Endothelial cell of umbilical vein (primary cell): ENCODE data around the gene RHOC.

Source experiments
- CTCF ChIP-seq, 2 donors: IDR thresholded peaks; 1 replicate in 1 of 2; 2 replicates in 1 of 2; pipeline ENCODE4 v1.5.1; 2011; ENCODE audit warnings: low read length in 2 of 2, mild to moderate bottlenecking in 2 of 2, moderate library complexity in 2 of 2, control low read depth in 1 of 2, inconsistent platforms in 1 of 2, low read depth in 1 of 2; ENCODE audit not compliant: insufficient read depth in 1 of 2; ENCODE audit errors: extremely low read depth in 1 of 2
- EZH2 ChIP-seq: IDR thresholded peaks from 2 replicates; pipeline ENCODE4 v1.6.1; 2012; ENCODE audit warnings: borderline replicate concordance, low read depth, mild to moderate bottlenecking, moderate library complexity, low read length, inconsistent platforms; ENCODE audit not compliant: severe bottlenecking
- FOS ChIP-seq: IDR thresholded peaks from 2 replicates; pipeline ENCODE4 v1.6.1; 2011; ENCODE audit warnings: mild to moderate bottlenecking, low read length, moderate library complexity, borderline replicate concordance; ENCODE audit not compliant: insufficient read depth
- GATA2 ChIP-seq: IDR thresholded peaks from 2 replicates; pipeline ENCODE4 v1.7.0; 2011; ENCODE audit warnings: low read depth, mild to moderate bottlenecking, moderate library complexity, mixed read lengths, low read length; ENCODE audit not compliant: insufficient read length, insufficient read depth
- MYC ChIP-seq: IDR thresholded peaks from one replicate; pipeline ENCODE4 v1.6.1; 2011; ENCODE audit warnings: mild to moderate bottlenecking, low read depth, low read length
- POLR2A ChIP-seq: IDR thresholded peaks from 2 replicates; pipeline ENCODE4 v1.6.1; 2012; ENCODE audit warnings: low read depth, mild to moderate bottlenecking, control low read depth, low read length
- POLR2AphosphoS5 ChIP-seq: IDR thresholded peaks from 2 replicates; pipeline ENCODE4 v1.6.1; 2012; ENCODE audit warnings: low read depth, mild to moderate bottlenecking, control low read depth, low read length, moderate library complexity; ENCODE audit not compliant: insufficient read depth
- TF ChIP-seq, protein P1 (sequence below): IDR thresholded peaks from 2 replicates; pipeline ENCODE4 v1.6.1; 2011; ENCODE audit not compliant: insufficient read depth, insufficient read length

DNA sequence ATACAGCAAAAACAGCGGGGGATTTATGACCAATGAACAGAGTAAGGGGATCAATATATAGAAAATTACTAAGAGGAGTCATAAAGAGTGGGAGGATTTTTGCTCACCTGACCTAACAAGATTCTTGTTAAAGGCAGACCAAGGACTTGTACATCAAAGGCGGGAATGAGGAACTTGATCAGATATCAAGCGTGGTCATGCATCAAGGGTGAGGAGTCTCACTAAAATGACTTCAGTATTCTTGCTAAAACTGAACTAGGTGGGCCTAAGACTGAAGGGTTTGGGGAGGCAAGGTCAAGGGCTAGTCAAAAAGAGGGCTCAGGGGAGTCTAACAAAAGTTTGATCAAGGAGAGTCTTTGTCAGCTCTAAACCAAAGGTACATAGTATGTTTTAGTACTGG is 30.4 kb downstream of the RHOC start:
- no peak for TF ChIP-seq EZH2
- TF ChIP-seq POLR2A = no peak
- TF ChIP-seq CTCF (IDR thresholded peaks at IDR 0.05; ENCODE audit: extremely low read depth in 1 of 2, insufficient read depth in 1 of 2, low read depth in 1 of 2, low read length in 2 of 2) = no peak
- TF ChIP-seq, protein P1, sequence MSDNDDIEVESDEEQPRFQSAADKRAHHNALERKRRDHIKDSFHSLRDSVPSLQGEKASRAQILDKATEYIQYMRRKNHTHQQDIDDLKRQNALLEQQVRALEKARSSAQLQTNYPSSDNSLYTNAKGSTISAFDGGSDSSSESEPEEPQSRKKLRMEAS = no peak
- no peak for TF ChIP-seq POLR2AphosphoS5
- TF ChIP-seq GATA2 = no peak
- TF ChIP-seq MYC = no peak
- no peak for TF ChIP-seq FOS
